ENCODE data around the gene COL18A1.
"Not testable (repeated sequence)": the region's sequence is repeated elsewhere in the genome, so short reads cannot be mapped to it uniquely, and the experiment has no call there.

Gene COL18A1

DNA sequence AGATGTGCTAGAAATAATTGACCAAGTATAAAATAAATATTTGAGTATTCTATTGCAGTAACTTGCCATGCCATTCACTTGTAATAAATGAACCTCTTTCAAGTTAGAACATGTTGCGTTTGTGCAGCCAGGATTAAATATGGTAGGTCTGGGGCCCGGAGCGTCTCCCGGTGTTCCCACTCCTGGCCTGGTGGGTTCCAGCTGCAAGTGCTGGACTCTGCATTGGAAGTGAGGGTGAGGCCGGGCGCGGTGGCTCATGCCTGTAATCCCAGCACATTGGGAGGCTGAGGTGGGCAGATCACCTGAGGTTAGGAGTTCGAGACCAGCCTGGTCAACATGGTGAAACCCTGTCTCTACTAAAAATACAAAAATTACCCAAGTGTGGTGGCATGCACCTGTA lies 156.3 kb downstream of the COL18A1 start:
- DNase-seq (ENCODE audit: low read depth), result not testable (repeated sequence)

DNA sequence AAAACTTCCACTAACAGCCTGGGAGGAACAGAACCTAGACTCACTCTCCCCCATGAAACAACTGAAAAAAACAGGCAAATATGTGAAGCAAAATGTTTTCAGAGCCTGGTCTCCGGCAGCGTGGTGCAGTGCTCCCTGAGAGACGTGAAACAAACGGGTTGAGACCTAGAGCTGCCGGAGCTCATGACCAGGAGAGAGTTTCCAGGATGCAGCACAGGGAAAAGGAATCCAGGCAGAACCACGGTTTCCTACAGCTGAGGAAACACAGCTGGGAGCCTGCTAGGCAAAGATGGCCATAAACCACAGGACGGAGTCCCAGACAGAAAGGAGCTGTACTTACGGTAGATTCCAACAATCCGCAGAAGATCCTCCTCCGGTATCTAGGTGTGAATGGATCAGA lies 157.4 kb downstream of the COL18A1 start:
- no peak for DNase-seq (ENCODE audit: low read depth)

GRCh38 chr21:45562965-45563364 lies 158.0 kb downstream of the COL18A1 start:
- DNase-seq (ENCODE audit: low read depth), result no peak

Measured in non-pigmented ciliary epithelial cell (primary cell).